HG03060 (cell line): Measurements from ENCODE around the gene SLC39A8.
"Not testable (repeated sequence)": the region's sequence is repeated elsewhere in the genome, so short reads cannot be mapped to it uniquely, and the experiment has no call there.

Source experiments
- ATAC-seq: cut with Tn5 transposase; IDR thresholded peaks from one replicate; pipeline ENCODE4 v1.9.1; 2021; ENCODE audit warnings: low read depth, moderate number of reproducible peaks; ENCODE audit not compliant: unreplicated experiment

Gene SLC39A8

DNA sequence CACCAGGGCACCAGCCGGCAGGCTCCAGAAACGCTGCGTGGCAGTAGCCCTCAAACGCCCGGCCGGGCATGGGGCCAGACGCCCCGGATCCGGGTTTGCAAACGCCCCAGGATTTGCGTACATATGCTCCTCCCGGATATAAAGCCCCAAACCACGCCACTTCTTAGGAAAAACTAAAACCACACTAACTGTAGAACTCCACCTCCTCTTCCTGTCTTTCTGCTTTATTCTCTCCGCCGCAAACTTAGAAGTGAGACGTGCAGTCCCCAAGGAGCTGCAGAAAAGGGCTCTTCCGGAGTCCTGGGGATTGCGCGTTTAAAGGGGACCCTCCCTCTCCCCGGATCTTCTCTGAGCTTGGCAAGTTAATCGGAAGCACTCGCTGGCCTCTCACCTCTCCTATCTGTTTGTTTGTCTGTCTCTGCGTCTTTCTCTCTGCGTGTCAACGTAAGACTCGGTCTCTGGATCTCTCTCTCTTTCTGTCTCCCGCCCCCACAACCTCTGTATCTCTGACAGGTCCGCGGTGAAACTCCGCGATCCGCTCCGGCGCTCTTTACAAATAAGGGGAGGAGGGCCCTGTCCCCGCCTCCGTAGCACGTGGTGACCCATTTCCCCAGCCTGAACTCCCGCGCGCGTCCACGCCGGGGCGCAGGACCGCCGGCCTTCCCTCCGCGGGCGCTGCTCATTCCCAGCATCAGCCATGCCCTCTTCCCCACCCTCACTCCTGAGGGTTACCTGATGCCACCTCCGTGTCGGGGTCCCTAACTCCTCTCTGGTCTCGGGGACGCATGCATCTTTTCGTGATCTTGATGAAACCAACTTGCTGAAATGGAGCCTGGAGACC, at the start of gene SLC39A8:
Gene SLC39A8 (minus strand): TSS at position 529 of the 841 bp plus-strand sequence. CDS start 820 bp downstream, outside the sequence.
- ATAC-seq = peak; percentile 77

- ATAC-seq = no peak
Measured at GRCh38 chr4:102392033-102392744, 46.9 kb upstream of the SLC39A8 start.

DNA sequence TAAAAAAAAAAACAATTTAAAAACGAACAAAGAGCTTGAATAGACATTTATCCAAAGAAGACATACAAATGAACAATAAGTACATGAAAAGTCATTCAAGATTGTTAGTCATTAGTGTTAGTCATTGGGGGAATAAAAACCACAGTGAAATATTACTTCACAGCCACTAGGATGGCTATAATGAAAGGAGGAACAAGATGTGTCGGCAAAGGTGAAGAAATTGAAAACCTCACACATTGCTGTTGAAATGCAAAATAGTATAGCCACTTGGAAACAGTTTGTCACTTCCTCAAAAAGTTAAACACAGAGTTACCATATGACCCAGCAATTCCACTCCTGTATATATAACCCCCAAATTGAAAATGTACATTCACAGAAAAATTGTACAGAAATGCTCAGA, 45.2 kb upstream of the SLC39A8 start:
- peak; percentile 85 for ATAC-seq

GRCh38 chr4:102388611-102389010, 43.3 kb upstream of the SLC39A8 start:
- ATAC-seq = no peak

- ATAC-seq = no peak
Measured at GRCh38 chr4:102387552-102388150, 42.4 kb upstream of the SLC39A8 start.

DNA sequence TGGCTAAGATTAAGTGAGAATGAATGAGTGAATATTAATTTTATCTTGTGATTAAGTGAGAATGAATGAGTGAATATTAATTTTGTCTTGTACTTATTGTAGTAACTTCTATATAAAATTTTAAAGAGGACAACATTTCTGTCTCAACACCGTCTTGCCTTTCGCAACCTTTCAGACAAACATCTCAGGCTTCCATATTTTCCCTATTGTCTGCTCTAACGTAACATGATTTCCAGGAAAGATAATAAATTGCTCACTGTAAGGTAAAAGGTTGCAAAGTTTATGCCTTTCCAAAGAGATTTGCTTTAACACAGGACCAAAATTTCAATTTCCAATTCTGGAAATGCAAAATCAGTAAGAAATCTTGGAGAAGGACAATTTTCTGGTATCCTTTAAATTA, 41.7 kb upstream of the SLC39A8 start:
- no peak for ATAC-seq

DNA sequence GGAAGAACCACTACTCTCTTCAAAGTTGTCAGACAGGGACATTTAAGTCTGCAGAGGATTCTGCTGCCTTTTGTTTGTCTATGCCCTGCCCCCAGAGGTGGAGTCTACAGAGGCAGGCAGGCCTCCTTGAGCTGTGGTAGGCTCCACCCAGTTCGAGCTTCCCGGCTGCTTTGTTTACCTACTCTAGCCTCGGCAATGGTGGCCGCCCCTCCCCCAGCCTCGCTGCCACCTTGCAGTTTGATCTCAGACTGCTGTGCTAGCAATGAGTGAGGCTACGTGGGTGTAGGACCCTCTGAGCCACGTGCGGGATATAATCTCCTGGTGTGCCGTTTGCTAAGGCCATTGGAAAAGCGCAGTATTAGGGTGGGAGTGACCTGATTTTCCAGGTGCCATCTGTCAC, 35.0 kb upstream of the SLC39A8 start:
- not testable (repeated sequence) for ATAC-seq

GRCh38 chr4:102362922-102363432, 17.7 kb upstream of the SLC39A8 start:
- no peak for ATAC-seq

GRCh38 chr4:102358128-102358527, 12.8 kb upstream of the SLC39A8 start:
- no peak for ATAC-seq

- not testable (repeated sequence) for ATAC-seq
Measured at GRCh38 chr4:102357637-102358036, 12.4 kb upstream of the SLC39A8 start.

DNA sequence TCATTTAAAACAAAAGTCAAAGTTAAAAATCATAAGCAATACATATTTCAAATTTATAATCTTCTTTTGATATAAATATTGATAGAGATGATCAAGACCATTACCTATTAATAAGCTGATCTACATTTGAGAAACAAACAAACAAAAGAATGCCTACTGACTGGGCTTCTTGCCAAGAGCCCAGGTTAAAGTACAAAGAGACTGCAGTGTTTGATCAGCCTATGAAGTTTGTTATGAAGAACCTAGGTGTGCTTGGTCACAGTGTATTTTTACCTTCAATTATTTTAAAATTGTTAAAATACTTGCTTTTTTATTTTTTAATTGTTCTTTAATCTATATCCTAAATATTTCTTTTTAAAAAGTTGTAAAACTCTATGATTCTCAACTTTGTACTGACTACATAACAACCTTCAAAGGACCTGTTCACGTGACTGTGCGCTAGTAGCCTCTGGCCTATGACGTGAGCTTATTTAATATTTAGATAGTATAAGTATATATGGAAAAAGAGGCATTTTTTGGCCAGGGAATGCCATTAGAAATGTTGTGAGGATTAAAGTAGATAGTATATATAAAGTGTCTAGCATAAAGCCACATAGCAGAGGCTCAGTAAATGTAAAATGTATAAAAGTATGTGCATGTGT, 11.4 kb upstream of the SLC39A8 start:
- no peak for ATAC-seq

- no peak for ATAC-seq
Measured at GRCh38 chr4:102355748-102356147, 10.5 kb upstream of the SLC39A8 start.

- no peak for ATAC-seq
Measured at GRCh38 chr4:102354671-102355454, 9.6 kb upstream of the SLC39A8 start.

DNA sequence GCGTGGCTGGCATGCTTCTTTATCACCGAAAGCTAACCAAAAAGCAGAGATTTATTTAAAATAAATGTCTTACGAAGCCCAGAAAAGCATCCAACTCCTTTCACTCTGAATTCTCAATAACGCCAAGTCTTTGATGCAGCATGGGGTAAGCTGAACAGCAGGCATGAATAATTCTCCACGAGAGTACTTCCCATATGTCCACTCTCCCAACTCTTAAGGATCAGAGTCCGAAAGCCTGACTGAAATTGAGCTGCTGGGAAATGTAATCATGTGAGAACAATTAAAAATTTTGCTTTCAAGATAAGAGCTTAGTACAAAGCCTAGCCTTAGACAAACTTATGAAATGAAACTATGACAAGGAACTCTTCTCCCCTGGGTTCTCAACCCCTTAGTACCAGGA, 7.5 kb upstream of the SLC39A8 start:
- no peak for ATAC-seq

DNA sequence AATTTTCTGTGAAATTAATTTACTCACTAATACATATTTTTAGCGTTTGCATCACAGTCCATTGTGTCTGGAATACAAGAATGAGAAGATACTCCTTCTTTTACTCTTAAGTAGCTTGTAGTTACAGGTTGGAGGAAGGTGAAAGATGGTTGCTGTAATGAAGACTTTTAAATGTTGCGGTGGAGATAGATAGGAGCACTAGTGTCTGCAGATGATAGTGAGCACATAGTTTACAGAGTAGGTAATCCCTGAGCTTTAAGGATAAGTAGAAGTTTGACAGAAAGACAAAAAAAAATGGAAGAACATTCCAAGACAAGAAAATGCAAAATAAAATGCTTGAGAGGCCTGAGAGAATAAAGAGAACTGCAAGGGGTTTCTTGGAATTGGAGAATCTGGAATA, 5.4 kb upstream of the SLC39A8 start:
- no peak for ATAC-seq

GRCh38 chr4:102348701-102349100, 3.4 kb upstream of the SLC39A8 start:
- ATAC-seq = no peak

DNA sequence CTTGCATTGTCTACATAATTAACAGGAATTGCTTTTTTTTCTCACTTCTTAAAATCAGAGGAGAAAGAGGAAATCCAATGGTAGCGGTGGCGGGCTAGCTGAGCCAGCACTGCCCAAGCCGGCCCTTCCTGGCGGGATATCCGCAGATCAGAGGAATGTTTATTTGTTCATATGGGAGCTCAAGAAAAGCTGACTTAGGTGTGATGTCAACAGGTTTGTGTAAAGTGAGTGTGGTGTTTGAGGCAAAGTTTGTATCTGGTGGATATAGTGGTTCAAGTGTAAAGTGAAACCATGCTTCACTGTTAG, 466 bp upstream of the SLC39A8 start:
- no peak for ATAC-seq

DNA sequence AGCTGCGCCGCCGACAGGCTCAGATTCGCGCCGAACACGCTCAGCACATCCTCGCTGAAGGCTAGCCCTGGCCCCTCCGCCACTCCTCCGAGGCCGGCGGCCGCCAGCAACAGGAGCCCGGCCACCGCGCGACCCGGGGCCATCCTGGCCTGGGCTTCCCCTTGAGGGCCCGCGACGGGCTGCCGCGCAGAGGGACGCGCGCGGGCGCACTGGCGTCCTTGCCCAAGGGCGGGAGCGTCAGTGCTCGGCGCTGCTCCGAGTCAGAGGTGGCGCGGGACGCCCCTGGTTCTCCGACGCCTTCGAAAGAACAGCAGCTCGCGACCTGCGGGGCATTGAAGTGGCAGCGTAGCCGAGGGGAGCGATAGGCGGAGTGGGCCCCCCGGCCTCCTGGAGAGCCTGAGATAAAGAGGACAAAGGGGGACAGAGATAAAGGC, 745 bp downstream of the SLC39A8 start:
- peak; percentile 21 for ATAC-seq

GRCh38 chr4:102343964-102344519, 1.2 kb downstream of the SLC39A8 start:
- ATAC-seq = peak; percentile 11
